ENCODE results near the gene FLCN.

Gene FLCN

DNA sequence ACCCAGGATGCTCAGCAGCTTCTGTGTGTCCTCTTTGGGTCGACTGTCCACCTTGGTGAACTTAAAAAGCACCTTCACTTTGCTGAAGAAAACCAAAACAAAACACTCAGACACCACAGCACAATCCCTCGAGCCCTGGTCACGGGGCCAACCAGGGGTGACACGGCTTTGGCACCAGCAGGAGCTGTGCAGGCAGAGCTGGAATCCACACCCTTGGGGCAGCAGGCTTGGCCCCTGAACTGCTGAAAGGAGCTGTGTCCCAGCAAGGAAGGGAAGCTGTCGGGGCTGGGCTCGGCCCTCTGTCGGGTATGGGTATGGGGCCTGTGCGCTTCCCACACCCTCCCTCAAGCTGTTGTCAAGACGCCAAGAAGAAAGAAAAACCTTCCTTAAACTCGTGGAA, 23.2 kb downstream of the FLCN start:
- no peak for TF ChIP-seq USF1 (IDR thresholded peaks at IDR 0.05)
- no peak for TF ChIP-seq TEAD4 (IDR thresholded peaks at IDR 0.05)
- TF ChIP-seq CEBPB (IDR thresholded peaks at IDR 0.05), result no peak
- TF ChIP-seq EP300 (IDR thresholded peaks at IDR 0.05; ENCODE audit: borderline replicate concordance), result no peak
- TF ChIP-seq TAF1 (IDR thresholded peaks at IDR 0.05; ENCODE audit: low read depth), result no peak
- TF ChIP-seq CREB1 (IDR thresholded peaks at IDR 0.05; ENCODE audit: low read depth), result no peak
- TF ChIP-seq TCF12 (IDR thresholded peaks at IDR 0.05; ENCODE audit: low read depth), result no peak
- no peak for TF ChIP-seq YY1 (IDR thresholded peaks at IDR 0.05; ENCODE audit: low read depth)
- TF ChIP-seq ZBTB7A (IDR thresholded peaks at IDR 0.05; ENCODE audit: low read depth), result no peak
- no peak for TF ChIP-seq NFIC (IDR thresholded peaks at IDR 0.05)
- TF ChIP-seq, protein P1, sequence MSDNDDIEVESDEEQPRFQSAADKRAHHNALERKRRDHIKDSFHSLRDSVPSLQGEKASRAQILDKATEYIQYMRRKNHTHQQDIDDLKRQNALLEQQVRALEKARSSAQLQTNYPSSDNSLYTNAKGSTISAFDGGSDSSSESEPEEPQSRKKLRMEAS (IDR thresholded peaks at IDR 0.05), result no peak
- TF ChIP-seq FOXM1 (IDR thresholded peaks at IDR 0.05; ENCODE audit: borderline replicate concordance, low read depth), result no peak
- TF ChIP-seq, protein P2, sequence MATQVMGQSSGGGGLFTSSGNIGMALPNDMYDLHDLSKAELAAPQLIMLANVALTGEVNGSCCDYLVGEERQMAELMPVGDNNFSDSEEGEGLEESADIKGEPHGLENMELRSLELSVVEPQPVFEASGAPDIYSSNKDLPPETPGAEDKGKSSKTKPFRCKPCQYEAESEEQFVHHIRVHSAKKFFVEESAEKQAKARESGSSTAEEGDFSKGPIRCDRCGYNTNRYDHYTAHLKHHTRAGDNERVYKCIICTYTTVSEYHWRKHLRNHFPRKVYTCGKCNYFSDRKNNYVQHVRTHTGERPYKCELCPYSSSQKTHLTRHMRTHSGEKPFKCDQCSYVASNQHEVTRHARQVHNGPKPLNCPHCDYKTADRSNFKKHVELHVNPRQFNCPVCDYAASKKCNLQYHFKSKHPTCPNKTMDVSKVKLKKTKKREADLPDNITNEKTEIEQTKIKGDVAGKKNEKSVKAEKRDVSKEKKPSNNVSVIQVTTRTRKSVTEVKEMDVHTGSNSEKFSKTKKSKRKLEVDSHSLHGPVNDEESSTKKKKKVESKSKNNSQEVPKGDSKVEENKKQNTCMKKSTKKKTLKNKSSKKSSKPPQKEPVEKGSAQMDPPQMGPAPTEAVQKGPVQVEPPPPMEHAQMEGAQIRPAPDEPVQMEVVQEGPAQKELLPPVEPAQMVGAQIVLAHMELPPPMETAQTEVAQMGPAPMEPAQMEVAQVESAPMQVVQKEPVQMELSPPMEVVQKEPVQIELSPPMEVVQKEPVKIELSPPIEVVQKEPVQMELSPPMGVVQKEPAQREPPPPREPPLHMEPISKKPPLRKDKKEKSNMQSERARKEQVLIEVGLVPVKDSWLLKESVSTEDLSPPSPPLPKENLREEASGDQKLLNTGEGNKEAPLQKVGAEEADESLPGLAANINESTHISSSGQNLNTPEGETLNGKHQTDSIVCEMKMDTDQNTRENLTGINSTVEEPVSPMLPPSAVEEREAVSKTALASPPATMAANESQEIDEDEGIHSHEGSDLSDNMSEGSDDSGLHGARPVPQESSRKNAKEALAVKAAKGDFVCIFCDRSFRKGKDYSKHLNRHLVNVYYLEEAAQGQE (IDR thresholded peaks at IDR 0.05; ENCODE audit: low read depth), result no peak
- TF ChIP-seq EGR1 (IDR thresholded peaks at IDR 0.05), result no peak
- no peak for TF ChIP-seq RAD21 (IDR thresholded peaks at IDR 0.05; ENCODE audit: low read depth)

DNA sequence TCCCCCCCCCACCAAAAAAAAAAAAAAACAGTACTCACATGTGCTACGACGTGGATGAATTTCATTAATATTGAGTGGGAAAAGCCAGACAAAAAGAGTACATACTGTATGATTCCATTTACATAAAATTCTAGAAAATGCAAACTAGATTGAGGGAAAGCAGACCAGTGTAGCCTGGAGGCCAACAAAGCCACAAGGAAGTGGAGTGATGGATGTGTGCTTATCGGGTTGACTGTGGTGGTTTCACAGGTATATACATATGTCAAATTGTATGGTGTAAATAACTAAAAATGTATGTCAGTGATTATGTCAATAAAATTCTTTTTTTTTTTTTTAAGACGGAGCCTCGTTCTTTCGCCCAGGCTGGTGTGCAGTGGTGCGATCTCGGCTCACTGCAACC, 29.0 kb downstream of the FLCN start:
- TF ChIP-seq, protein P1 (IDR thresholded peaks at IDR 0.05), result no peak
- no peak for TF ChIP-seq YY1 (IDR thresholded peaks at IDR 0.05; ENCODE audit: low read depth)
- no peak for TF ChIP-seq NFIC (IDR thresholded peaks at IDR 0.05)
- TF ChIP-seq, protein P2 (IDR thresholded peaks at IDR 0.05; ENCODE audit: low read depth), result no peak
- no peak for TF ChIP-seq EGR1 (IDR thresholded peaks at IDR 0.05)
- no peak for TF ChIP-seq FOXM1 (IDR thresholded peaks at IDR 0.05; ENCODE audit: borderline replicate concordance, low read depth)
- no peak for TF ChIP-seq TCF12 (IDR thresholded peaks at IDR 0.05; ENCODE audit: low read depth)
- no peak for TF ChIP-seq EP300 (IDR thresholded peaks at IDR 0.05; ENCODE audit: borderline replicate concordance)
- TF ChIP-seq USF1 (IDR thresholded peaks at IDR 0.05), result no peak
- no peak for TF ChIP-seq CEBPB (IDR thresholded peaks at IDR 0.05)
- TF ChIP-seq TAF1 (IDR thresholded peaks at IDR 0.05; ENCODE audit: low read depth), result no peak
- no peak for TF ChIP-seq TEAD4 (IDR thresholded peaks at IDR 0.05)
- TF ChIP-seq RAD21 (IDR thresholded peaks at IDR 0.05; ENCODE audit: low read depth), result no peak
- no peak for TF ChIP-seq ZBTB7A (IDR thresholded peaks at IDR 0.05; ENCODE audit: low read depth)
- TF ChIP-seq CREB1 (IDR thresholded peaks at IDR 0.05; ENCODE audit: low read depth), result no peak

DNA sequence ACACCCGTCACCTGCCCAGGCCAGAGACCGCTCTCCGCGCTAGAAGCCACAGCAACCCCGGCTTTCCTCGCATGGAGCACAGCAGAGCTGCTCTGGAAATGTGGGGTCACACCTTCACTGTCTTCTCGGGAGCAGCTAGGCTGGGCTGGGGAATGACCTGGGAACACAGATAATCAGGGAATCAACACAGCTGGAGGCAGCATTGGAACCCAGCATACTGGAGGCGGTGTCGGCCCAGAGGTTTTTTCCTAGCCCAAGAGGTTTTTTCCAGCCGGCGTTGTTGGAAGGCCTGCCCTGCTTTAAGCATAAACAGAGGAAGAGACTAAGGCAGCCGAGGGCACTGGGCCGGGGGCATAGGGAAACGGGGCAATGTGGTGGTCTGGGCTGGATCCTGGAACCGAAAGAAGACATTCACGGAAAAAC, 30.0 kb downstream of the FLCN start:
- TF ChIP-seq TAF1 (IDR thresholded peaks at IDR 0.05; ENCODE audit: low read depth) (0 out of 2 replicates have a peak, but pooled peaks have one; percentile 2), YY1 (IDR thresholded peaks at IDR 0.05; ENCODE audit: low read depth) (no peak), USF1 (IDR thresholded peaks at IDR 0.05) (0 out of 2 replicates have a peak, but pooled peaks have one; percentile 56)

GRCh38 chr17:17206124-17206912, 30.6 kb downstream of the FLCN start, which contains the start of gene PLD6:
Gene PLD6, minus strand, starts transcription at chr17:17206333. Its CDS starts 47 bp downstream, at chr17:17206286.
- TF ChIP-seq EGR1 (IDR thresholded peaks at IDR 0.05), result peak; percentile 65
- 0 out of 2 replicates have a peak, but pooled peaks have one; percentile 37 for TF ChIP-seq YY1 (IDR thresholded peaks at IDR 0.05; ENCODE audit: low read depth)
- TF ChIP-seq CREB1 (IDR thresholded peaks at IDR 0.05; ENCODE audit: low read depth), result peak; percentile 25; the same call in 1 of the 2 replicates
- TF ChIP-seq EP300 (IDR thresholded peaks at IDR 0.05; ENCODE audit: borderline replicate concordance), result peak; percentile 73; the same call in 1 of the 2 replicates
- peak; percentile 94 for TF ChIP-seq USF1 (IDR thresholded peaks at IDR 0.05)
- no peak for TF ChIP-seq RAD21 (IDR thresholded peaks at IDR 0.05; ENCODE audit: low read depth)
- 0 out of 2 replicates have a peak, but pooled peaks have one; percentile 4 for TF ChIP-seq TAF1 (IDR thresholded peaks at IDR 0.05; ENCODE audit: low read depth)
- TF ChIP-seq ZBTB7A (IDR thresholded peaks at IDR 0.05; ENCODE audit: low read depth), result 0 out of 2 replicates have a peak, but pooled peaks have one; percentile 46
- TF ChIP-seq, protein P1 (IDR thresholded peaks at IDR 0.05), result peak; percentile 99
- no peak for TF ChIP-seq CEBPB (IDR thresholded peaks at IDR 0.05)
- TF ChIP-seq, protein P2 (IDR thresholded peaks at IDR 0.05; ENCODE audit: low read depth), result no peak
- TF ChIP-seq TCF12 (IDR thresholded peaks at IDR 0.05; ENCODE audit: low read depth), result peak; percentile 93
- peak; percentile 99 for TF ChIP-seq NFIC (IDR thresholded peaks at IDR 0.05)
- TF ChIP-seq FOXM1 (IDR thresholded peaks at IDR 0.05; ENCODE audit: borderline replicate concordance, low read depth), result no peak
- peak; percentile 89 for TF ChIP-seq TEAD4 (IDR thresholded peaks at IDR 0.05)
